IPS-NIHi7 (cell line): ENCODE results near the gene PSEN1.

Experiments
- DNase-seq: peaks from one replicate; pipeline ENCODE4 v3.0.0; 2012; ENCODE audit warnings: mixed read lengths; ENCODE audit errors: extremely low spot score

The PSEN1 gene

GRCh38 chr14:73217411-73217810 is 81.1 kb downstream of the PSEN1 start:
- DNase-seq = no peak

- no peak for DNase-seq
Observed at GRCh38 chr14:73220061-73220460, 83.8 kb downstream of the PSEN1 start.

GRCh38 chr14:73220634-73221033 is 84.3 kb downstream of the PSEN1 start:
- no peak for DNase-seq

GRCh38 chr14:73221945-73222344 is 85.6 kb downstream of the PSEN1 start:
- no peak for DNase-seq

- DNase-seq = no peak
Observed at GRCh38 chr14:73223049-73223448, 86.7 kb downstream of the PSEN1 start.

- no peak for DNase-seq
Observed at GRCh38 chr14:73225496-73225895, 89.2 kb downstream of the PSEN1 start.

- peak; percentile 65 for DNase-seq
Observed at GRCh38 chr14:73227812-73228781, 91.8 kb downstream of the PSEN1 start.

- no peak for DNase-seq
Observed at GRCh38 chr14:73230051-73230450, 93.7 kb downstream of the PSEN1 start.

- DNase-seq = peak; percentile 77
Observed at GRCh38 chr14:73231981-73232851, 95.9 kb downstream of the PSEN1 start.

GRCh38 chr14:73232984-73233383 is 96.7 kb downstream of the PSEN1 start:
- no peak for DNase-seq

- DNase-seq = no peak
Observed at GRCh38 chr14:73233564-73233963, 97.3 kb downstream of the PSEN1 start.

- DNase-seq = no peak
Observed at GRCh38 chr14:73234029-73234428, 97.7 kb downstream of the PSEN1 start.

GRCh38 chr14:73234586-73235394 is 98.5 kb downstream of the PSEN1 start:
- DNase-seq = no peak

GRCh38 chr14:73235531-73236155 is 99.3 kb downstream of the PSEN1 start:
- no peak for DNase-seq

- no peak for DNase-seq
Observed at GRCh38 chr14:73236157-73236556, 99.8 kb downstream of the PSEN1 start.

GRCh38 chr14:73236752-73237218 is 100.5 kb downstream of the PSEN1 start:
- DNase-seq = no peak

GRCh38 chr14:73237219-73237785 is 101.0 kb downstream of the PSEN1 start, which contains the start of gene PAPLN:
Gene PAPLN (plus strand): TSS chr14:73237506. CDS start chr14:73239779, 2,273 bp downstream.
- no peak for DNase-seq

- DNase-seq = no peak
Observed at GRCh38 chr14:73237786-73238423, 101.6 kb downstream of the PSEN1 start.

- no peak for DNase-seq
Observed at GRCh38 chr14:73238424-73238852, 102.1 kb downstream of the PSEN1 start.

- DNase-seq = no peak
Observed at GRCh38 chr14:73238941-73239340, 102.6 kb downstream of the PSEN1 start.
